Lower leg skin (tissue), 4 donors: ENCODE measurements around the gene TXNL4A. TPM values are rescaled to one million over a fixed set of nuclear protein-coding genes. Genes with fewer than 3 reads are reported as not detected.
"Not testable (repeated sequence)": the region's sequence is repeated elsewhere in the genome, so short reads cannot be mapped to it uniquely, and the experiment has no call there.

Experiments used
- DNase-seq, 2 donors: peaks; one replicate each; pipeline ENCODE4 v3.0.0-alpha.2; 2019; ENCODE audit warnings: low spot score in 2 of 2
- H3K4me3 ChIP-seq: fragments of 200-600 bp; sonication (generic); 2 replicates; pipeline ENCODE4 v1.5.1; 2017; ENCODE audit warnings: mild to moderate bottlenecking, low read depth; ENCODE audit not compliant: poor library complexity, severe bottlenecking
- CTCF ChIP-seq, 3 donors: fragments of 450-650 bp; IDR thresholded peaks; one replicate each; pipeline ENCODE4 v1.5.1; 2016; ENCODE audit warnings: antibody characterized with exemption in 3 of 3, mild to moderate bottlenecking in 3 of 3, moderate library complexity in 2 of 3
- POLR2A ChIP-seq, 2 donors: fragments of 450-650 bp; IDR thresholded peaks; one replicate each; pipeline ENCODE4 v1.6.1; 2016 to 2017; ENCODE audit warnings: antibody characterized with exemption in 2 of 2, mild to moderate bottlenecking in 1 of 2, moderate library complexity in 1 of 2
- WGBS, 2 donors: methylation state at CpG; one replicate each; pipeline ENCODE4 v1.1.5; 2018; 5-methylcytosine and 5-hydroxymethylcytosine counted together
- intact Hi-C: fragments of 100-400 bp; cut with DNase I; formaldehyde crosslinking; loops from one replicate; pipeline ENCODE4 v1.15.0; 2023; ENCODE audit warnings: low total_unique reads
- total RNA-seq, 4 donors: library from RNA; depleted of rRNA; stranded (reverse); fragments of >200 nt; gene quantifications; one replicate each; pipeline ENCODE4 v1.1.0, GENCODE V29; 2016

Gene TXNL4A
- total RNA-seq, 4 donors from 2014 or later = 12.6 to 49.9 (median 24.0) TPM

DNA sequence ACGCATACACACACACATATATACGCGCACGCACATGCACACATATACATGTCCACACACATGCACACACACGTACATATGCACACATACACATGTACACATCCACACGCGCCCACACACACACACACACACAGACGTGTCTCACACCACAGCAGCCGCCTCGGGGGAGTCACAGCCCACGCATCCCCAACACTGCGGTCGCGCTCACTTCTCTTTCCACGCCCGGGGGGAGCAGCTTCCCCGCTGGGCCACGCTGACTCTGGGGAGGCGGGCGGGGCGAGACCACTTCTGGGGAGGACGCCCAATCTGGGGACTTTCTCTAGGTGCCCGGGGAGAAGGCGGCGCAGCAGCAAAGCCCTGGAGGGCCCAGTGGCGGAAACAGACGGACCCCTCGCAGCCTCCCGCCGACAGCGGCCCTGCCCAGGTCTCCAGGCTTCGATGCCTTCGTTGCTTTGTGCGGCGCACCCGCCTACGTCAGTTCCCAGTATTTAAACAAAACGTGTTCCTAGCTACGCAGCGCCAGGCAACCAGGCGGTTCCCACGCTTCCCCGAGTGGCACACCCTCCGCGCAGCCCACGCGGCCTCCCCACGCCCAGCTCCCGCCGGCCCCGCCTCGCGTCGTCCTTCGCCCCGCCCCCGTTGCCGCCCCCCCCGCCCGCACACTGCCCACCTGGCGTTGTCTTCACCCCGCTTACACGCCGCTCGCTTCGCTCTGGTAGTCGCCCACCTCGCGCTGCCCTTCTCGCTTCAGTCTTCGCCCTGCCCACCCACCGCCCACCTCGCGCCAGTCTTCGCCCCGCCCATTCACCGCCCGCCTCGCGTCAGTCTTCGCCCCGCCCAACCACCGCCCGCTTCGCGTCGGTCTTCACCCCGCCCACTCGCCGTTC is 45.1 kb upstream of the TXNL4A start:
- peak; percentile 80 to 90 for DNase-seq
- WGBS, 2 donors = 4 to 6% methylated on average over 56 of the region's 90 CpGs
- no peak for TF ChIP-seq POLR2A (IDR thresholded peaks at IDR 0.05)
- no peak for TF ChIP-seq CTCF (IDR thresholded peaks at IDR 0.05)
- peak overlapping the region; percentile 26 for H3K4me3 ChIP-seq
- intact Hi-C loops = no loop called here

- WGBS, 2 donors = 95 to 96% methylated on average over 1 of the region's 1 CpG
- intact Hi-C loops = no loop called here
These were observed 41.3 kb upstream of the TXNL4A start for GRCh38 chr18:80029690-80030089.

GRCh38 chr18:80027719-80028118 is 39.4 kb upstream of the TXNL4A start:
- DNase-seq, intact Hi-C loops, H3K4me3 ChIP-seq: not testable (repeated sequence)

More at GRCh38 chr18:80029690-80030089, 41.3 kb upstream of the TXNL4A start:
- TF ChIP-seq CTCF (IDR thresholded peaks at IDR 0.05) = no peak
- TF ChIP-seq POLR2A (IDR thresholded peaks at IDR 0.05) = no peak
- no peak overlapping the region for H3K4me3 ChIP-seq
- no peak for DNase-seq

DNA sequence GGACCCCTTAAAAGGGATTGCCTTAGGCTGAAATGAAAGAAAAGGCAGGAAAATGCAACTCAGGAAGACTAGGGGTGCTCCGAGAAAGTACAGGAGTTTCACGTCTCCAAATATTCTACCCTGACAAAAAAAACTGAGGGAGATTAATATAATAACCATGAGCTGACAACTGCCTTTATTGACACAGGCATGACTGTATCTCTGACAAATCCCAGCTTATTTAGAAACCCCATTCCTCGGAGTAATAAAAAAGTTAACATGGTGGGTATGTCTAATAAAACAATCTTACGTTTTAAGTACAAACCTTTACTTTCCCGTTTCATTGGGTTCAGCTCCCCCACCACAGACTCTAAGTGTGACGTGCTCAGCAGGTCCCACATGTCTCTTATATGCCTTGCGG is 38.0 kb upstream of the TXNL4A start:
- H3K4me3 ChIP-seq = no peak overlapping the region
- intact Hi-C loops = no loop called here
- no peak for TF ChIP-seq POLR2A (IDR thresholded peaks at IDR 0.05)
- WGBS, 2 donors = 95 to 97% methylated on average over 7 of the region's 7 CpGs
- DNase-seq = no peak

- intact Hi-C loops = no loop called here
- 58 to 61% methylated on average over 4 of the region's 4 CpGs for WGBS, 2 donors
- TF ChIP-seq POLR2A (IDR thresholded peaks at IDR 0.05) (no peak), CTCF (IDR thresholded peaks at IDR 0.05) (no peak)
- H3K4me3 ChIP-seq = no peak overlapping the region
- peak in 1 of 2 donors; percentile 12 for DNase-seq
These were observed 34.8 kb upstream of the TXNL4A start for GRCh38 chr18:80023173-80023572.

DNA sequence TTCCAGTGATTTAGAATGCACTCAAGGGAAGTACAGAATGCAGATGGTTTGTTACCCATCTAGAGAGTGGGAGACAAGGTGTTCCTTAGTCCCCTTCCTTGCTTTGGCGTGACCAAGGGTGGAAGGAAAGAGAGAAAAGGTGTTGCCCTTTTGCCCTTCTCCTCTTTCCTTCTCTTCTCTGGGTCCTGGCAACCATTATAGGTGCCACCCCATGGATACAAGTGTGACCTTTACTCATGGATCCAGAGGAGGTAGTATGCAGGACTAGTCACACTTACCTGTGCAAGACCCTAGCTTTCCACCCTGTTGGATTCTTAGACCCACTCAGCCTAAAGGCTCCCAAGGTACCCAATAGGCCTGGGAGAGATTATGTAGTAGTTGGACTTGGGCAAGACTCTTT is 34.2 kb upstream of the TXNL4A start:
- TF ChIP-seq CTCF (IDR thresholded peaks at IDR 0.05) = no peak
- no peak for TF ChIP-seq POLR2A (IDR thresholded peaks at IDR 0.05)
- intact Hi-C loops = no loop called here
- 18 to 46% methylated on average over 1 of the region's 1 CpG for WGBS, 2 donors
- no peak overlapping the region for H3K4me3 ChIP-seq
- DNase-seq = peak in 1 of 2 donors; percentile 6

DNA sequence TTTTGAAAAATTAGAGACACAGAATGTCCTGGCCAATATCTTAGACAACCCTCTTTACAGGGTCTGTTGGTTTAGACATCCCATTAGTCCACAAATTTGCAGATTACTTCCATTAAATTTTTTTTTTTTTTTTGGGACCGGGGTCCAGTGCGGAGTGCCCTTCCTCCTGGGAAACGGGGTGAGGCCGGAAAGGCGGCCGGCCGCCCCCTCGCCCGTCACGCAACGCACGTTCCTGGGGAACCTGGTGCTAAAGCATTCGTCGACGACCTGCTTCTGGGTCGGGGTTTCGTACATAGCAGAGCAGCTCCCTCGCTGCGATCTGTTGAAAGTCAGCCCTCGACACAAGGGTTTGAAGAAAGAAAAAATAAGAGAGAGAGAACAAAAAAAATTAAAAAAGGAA is 24.4 kb upstream of the TXNL4A start:
- WGBS, 2 donors = 96 to 97% methylated on average over 20 of the region's 20 CpGs
- intact Hi-C loops = no loop called here
- DNase-seq = peak in 1 of 2 donors; percentile 53
- no peak for TF ChIP-seq CTCF (IDR thresholded peaks at IDR 0.05)
- no peak for TF ChIP-seq POLR2A (IDR thresholded peaks at IDR 0.05)
- H3K4me3 ChIP-seq = no peak overlapping the region

DNA sequence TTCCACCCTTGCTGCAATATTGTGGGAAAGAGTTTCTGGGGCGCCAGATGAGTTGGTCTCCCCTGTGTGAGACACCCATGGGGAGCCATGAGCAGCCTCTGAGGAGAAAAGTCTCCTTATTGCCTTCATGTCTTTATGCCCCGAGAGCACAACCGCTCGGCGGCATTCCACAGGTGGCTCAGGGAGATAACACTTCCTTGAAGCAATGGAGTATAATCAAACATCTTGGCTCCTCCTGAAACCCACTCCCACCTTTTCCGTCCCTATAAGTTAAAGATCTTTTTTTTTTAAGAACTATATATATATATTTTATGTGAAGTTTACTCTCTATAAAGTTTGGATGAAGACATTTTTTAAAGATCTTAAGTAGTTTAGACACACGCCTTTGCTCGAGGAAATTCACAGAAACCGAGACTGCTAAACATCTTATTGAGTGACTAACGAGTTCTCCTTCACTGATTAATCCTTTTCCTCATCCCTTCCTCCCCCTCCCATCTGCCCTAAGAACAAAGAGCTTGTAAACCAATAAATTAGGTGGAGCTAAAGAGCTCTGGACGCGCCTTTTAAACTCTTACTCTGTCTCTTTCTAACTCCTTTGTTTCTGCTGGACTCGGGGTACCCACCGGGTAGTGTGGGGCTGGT is 23.3 kb upstream of the TXNL4A start:
- peak in 1 of 2 donors; percentile 36 for DNase-seq
- WGBS, 2 donors = 90 to 91% methylated on average over 14 of the region's 14 CpGs
- H3K4me3 ChIP-seq, intact Hi-C loops: not testable (repeated sequence)
